Uterus (tissue), 4 donors: Measurements from ENCODE around the gene GDF7. TPM values are rescaled to one million over a fixed set of nuclear protein-coding genes. Genes with fewer than 3 reads are reported as not detected.

Experiments used
- DNase-seq, 2 donors: peaks; one replicate each; pipeline ENCODE4 v3.0.0-alpha.2; 2019 to 2020
- H3K27ac ChIP-seq, 2 donors: fragments of 200-600 bp; sonication (generic); 1 replicate in 1 of 2; 2 replicates in 1 of 2; pipeline ENCODE4 v1.5.1; 2016 to 2018
- H3K27me3 ChIP-seq, 2 donors: fragments of 200-600 bp; sonication (generic); one replicate each; pipeline ENCODE4 v1.5.1; 2018 to 2019; ENCODE audit warnings: control low read depth in 1 of 2
- H3K36me3 ChIP-seq, 2 donors: fragments of 200-600 bp; sonication (generic); one replicate each; pipeline ENCODE4 v1.5.1; 2019; ENCODE audit warnings: control low read depth in 1 of 2
- H3K4me1 ChIP-seq, 2 donors: fragments of 200-600 bp; sonication (generic); one replicate each; pipeline ENCODE4 v1.5.1; 2018 to 2019; ENCODE audit warnings: control low read depth in 1 of 2
- H3K4me3 ChIP-seq, 2 donors: fragments of 200-600 bp; sonication (generic); 1 replicate in 1 of 2; 2 replicates in 1 of 2; pipeline ENCODE4 v1.5.1; 2018 to 2019; ENCODE audit warnings: mild to moderate bottlenecking in 1 of 2
- H3K9me3 ChIP-seq, 2 donors: fragments of 200-600 bp; sonication (generic); one replicate each; pipeline ENCODE4 v1.5.1; 2019; ENCODE audit warnings: control low read depth in 1 of 2
- CTCF ChIP-seq, 4 experiments: fragments of 200-600 bp in 2 of 4; fragments of 450-650 bp in 2 of 4; sonication (generic) in 2 of 4; IDR thresholded peaks; one replicate each; pipeline ENCODE4 v1.5.1; 2016 to 2019; ENCODE audit warnings: antibody characterized with exemption in 4 of 4, mild to moderate bottlenecking in 2 of 4, moderate library complexity in 1 of 4
- POLR2A ChIP-seq, 2 donors: fragments of 450-650 bp; IDR thresholded peaks; one replicate each; pipeline ENCODE4 v1.6.1; 2016; ENCODE audit warnings: antibody characterized with exemption in 2 of 2, mild to moderate bottlenecking in 1 of 2, moderate library complexity in 1 of 2
- intact Hi-C: fragments of 100-400 bp; cut with DNase I; formaldehyde crosslinking; loops from one replicate; pipeline ENCODE4 v1.15.1; 2023; ENCODE audit warnings: low total_unique reads
- total RNA-seq, 4 donors: library from RNA; depleted of rRNA in 3 of 4; stranded (reverse); fragments of >200 nt in 3 of 4; gene quantifications; one replicate each; pipeline versions ENCODE4 v1.1.0 to v1.2.4, GENCODE V29; 2014 to 2023
- donor health status: DM: yes; HTN: yes; CAD: no.

The GDF7 gene
- total RNA-seq, 4 donors from 2014 or later, result 1.5 to 45.6 (median 5.4) TPM

GRCh38 chr2:20722592-20723240, 55.8 kb downstream of the GDF7 start:
- Histone ChIP-seq H3K4me3 (no peak overlapping the region), H3K4me1 (no peaks in the 10 kb centered on the region), H3K27me3 (no peaks in the 10 kb centered on the region), H3K36me3 (no peaks in the 10 kb centered on the region), H3K9me3 (no peaks in the 10 kb centered on the region), H3K27ac (no peak overlapping the region)
- intact Hi-C loops, result no loop called here
- no peak for TF ChIP-seq CTCF (IDR thresholded peaks at IDR 0.05)
- no peak for TF ChIP-seq POLR2A (IDR thresholded peaks at IDR 0.05)
- no peak for DNase-seq

- H3K27ac ChIP-seq, result no peak overlapping the region
- no peak overlapping the region for H3K4me3 ChIP-seq
- H3K36me3 ChIP-seq, result no peaks in the 10 kb centered on the region
- no peaks in the 10 kb centered on the region for H3K9me3 ChIP-seq
- no peaks in the 10 kb centered on the region for H3K4me1 ChIP-seq
- intact Hi-C loops, result no loop called here
- H3K27me3 ChIP-seq, result no peaks in the 10 kb centered on the region
- no peak for TF ChIP-seq POLR2A (IDR thresholded peaks at IDR 0.05)
- no peak for TF ChIP-seq CTCF (IDR thresholded peaks at IDR 0.05)
- DNase-seq, result no peak
These were observed 56.6 kb downstream of the GDF7 start for GRCh38 chr2:20723543-20723942.

GRCh38 chr2:20724500-20725053, 57.6 kb downstream of the GDF7 start:
- H3K36me3 ChIP-seq, result no peaks in the 10 kb centered on the region
- TF ChIP-seq CTCF (IDR thresholded peaks at IDR 0.05) (no peak), POLR2A (IDR thresholded peaks at IDR 0.05) (no peak)
- H3K27me3 ChIP-seq, result no peaks in the 10 kb centered on the region
- H3K9me3 ChIP-seq, result no peaks in the 10 kb centered on the region
- H3K4me3 ChIP-seq, result no peak overlapping the region
- DNase-seq, result no peak
- intact Hi-C loops, result no loop called here
- no peak overlapping the region for H3K27ac ChIP-seq
- H3K4me1 ChIP-seq, result no peaks in the 10 kb centered on the region

DNA sequence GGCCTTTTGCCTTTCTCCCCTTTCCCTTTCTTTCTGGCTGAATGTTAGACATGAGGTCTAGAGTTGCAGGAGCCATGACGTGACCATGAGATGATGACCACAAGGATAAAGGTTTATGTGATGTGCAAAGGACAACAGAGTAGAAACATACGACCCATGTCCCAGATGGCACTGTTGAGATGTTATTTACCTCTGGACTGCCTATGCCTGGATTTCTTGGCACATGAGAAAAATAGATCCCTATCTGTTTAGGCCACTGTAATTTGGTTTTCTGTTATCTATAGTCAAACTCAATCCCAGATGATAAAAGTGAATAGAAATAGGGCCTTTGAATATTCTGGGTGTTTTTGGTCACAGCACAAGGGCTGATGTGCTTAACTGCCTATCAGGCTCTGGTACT, 58.8 kb downstream of the GDF7 start:
- H3K27ac ChIP-seq, result no peak overlapping the region
- DNase-seq, result no peak

More for the DNA sequence above, 58.8 kb downstream of the GDF7 start:
- Histone ChIP-seq H3K36me3 (no peaks in the 10 kb centered on the region), H3K9me3 (no peaks in the 10 kb centered on the region), H3K27me3 (no peaks in the 10 kb centered on the region), H3K4me1 (no peaks in the 10 kb centered on the region), H3K4me3 (no peak overlapping the region)
- TF ChIP-seq CTCF (IDR thresholded peaks at IDR 0.05) (no peak), POLR2A (IDR thresholded peaks at IDR 0.05) (no peak)
- intact Hi-C loops, result no loop called here
